ENCODE measurements around the gene MYBBP1A.
"Not testable (repeated sequence)": the region's sequence is repeated elsewhere in the genome, so short reads cannot be mapped to it uniquely, and the experiment has no call there.

Gene MYBBP1A, protein sequence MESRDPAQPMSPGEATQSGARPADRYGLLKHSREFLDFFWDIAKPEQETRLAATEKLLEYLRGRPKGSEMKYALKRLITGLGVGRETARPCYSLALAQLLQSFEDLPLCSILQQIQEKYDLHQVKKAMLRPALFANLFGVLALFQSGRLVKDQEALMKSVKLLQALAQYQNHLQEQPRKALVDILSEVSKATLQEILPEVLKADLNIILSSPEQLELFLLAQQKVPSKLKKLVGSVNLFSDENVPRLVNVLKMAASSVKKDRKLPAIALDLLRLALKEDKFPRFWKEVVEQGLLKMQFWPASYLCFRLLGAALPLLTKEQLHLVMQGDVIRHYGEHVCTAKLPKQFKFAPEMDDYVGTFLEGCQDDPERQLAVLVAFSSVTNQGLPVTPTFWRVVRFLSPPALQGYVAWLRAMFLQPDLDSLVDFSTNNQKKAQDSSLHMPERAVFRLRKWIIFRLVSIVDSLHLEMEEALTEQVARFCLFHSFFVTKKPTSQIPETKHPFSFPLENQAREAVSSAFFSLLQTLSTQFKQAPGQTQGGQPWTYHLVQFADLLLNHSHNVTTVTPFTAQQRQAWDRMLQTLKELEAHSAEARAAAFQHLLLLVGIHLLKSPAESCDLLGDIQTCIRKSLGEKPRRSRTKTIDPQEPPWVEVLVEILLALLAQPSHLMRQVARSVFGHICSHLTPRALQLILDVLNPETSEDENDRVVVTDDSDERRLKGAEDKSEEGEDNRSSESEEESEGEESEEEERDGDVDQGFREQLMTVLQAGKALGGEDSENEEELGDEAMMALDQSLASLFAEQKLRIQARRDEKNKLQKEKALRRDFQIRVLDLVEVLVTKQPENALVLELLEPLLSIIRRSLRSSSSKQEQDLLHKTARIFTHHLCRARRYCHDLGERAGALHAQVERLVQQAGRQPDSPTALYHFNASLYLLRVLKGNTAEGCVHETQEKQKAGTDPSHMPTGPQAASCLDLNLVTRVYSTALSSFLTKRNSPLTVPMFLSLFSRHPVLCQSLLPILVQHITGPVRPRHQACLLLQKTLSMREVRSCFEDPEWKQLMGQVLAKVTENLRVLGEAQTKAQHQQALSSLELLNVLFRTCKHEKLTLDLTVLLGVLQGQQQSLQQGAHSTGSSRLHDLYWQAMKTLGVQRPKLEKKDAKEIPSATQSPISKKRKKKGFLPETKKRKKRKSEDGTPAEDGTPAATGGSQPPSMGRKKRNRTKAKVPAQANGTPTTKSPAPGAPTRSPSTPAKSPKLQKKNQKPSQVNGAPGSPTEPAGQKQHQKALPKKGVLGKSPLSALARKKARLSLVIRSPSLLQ (N-terminal part only)

DNA sequence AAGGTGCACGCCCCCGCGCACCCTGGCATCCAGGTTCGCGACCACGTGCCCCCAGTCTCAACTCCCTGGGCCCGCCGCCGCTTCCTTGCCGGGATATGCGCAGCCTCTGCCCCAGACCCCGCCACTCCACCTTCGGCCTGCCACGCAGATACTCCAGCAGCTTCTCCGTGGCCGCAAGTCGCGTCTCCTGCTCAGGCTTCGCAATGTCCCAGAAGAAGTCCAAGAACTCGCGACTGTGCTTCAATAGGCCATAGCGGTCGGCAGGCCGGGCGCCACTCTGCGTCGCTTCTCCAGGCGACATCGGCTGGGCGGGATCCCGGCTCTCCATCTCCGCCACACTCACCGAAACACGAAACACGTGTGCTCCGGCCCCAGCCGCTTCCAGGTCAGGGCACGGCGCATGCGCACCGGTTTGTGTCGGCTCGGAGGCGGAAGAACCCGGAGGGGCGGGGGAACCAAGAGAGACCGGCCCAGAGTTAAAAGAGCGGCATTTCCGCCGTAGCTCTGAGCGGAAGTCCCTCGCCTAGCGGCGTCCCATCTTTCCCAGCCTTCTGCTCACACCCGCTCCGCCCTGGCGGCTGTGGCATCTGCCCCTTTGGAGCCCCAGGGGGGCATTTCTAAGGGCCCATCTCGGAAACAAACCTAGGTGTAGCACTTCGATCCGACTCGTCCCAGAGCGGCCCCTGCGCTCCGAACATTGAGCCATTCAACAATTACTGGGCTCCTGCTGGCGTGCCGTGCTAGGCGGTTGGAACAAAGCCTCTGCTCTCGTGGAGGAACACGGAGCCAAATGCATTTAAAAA lies at the start of gene MYBBP1A:
TSS of gene MYBBP1A (minus strand) at position 388 of the 803 bp plus-strand sequence. CDS start at position 328, 60 bp downstream.
- DNase-seq: peak; percentile 73

DNA sequence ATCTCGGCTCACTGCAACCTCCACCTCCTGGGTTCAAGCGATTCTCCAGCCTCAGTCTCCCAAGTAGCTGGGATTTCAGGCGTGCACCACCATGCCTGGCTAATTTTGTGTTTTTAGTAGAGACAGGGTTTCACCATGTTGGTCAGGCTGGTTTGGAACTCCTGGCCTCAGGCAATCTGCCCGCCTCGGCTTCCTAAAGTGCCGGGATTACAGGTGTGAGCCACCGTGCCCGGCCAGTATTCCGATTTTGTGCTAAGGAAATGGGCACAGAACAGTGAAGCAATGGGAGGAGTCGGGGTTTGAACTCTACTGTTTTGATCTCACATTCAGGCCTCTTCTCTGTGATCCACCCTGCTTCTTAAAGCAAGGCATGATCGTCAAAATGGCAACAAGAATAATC lies 49.6 kb upstream of the MYBBP1A start:
- not testable (repeated sequence) for DNase-seq

DNA sequence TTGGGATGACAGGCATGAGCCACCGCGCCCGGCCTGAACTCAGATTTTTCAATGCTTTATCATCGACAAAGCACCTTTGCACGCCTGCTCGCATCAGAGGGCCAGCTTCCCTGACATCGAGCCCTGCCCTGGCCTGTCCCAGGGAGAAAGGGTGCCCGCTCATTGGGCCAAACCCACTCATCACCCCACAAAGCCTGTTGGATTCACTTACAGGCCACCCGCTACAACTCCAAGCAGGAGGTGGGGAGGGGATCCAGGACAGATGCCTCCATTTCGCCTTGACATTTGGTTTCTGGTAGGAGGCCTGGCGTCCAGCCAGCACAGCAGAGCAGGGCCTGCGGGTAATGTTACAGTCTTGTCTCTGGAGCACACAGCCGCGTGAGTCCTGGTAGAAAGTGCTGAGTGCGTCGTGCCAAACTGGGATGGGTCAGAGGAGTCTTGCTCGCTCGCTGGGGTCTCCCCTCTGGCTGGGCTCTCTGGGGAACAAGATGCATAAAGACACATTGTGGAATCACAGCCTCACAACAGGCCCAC lies 49.0 kb upstream of the MYBBP1A start:
- DNase-seq: no peak

DNA sequence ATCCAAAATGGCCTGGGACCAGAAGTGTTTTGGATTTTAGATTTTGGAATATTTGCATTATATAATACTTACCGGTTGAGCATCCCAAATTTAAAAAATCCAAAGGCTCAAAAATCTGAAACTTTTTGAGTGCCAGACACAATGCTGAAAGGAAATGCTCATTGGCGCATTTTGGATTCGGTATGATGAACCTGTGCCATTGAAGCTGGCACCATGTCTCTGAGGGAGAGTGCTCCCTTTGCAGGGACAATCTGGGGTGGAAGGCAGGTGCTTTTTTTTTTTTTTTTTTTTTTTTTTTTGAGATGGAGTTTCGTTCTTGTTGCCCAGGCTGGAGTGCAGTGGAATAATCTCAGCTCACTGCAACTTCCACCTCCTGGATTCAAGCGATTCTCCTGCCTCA lies 46.9 kb upstream of the MYBBP1A start:
- no peak for DNase-seq

DNA sequence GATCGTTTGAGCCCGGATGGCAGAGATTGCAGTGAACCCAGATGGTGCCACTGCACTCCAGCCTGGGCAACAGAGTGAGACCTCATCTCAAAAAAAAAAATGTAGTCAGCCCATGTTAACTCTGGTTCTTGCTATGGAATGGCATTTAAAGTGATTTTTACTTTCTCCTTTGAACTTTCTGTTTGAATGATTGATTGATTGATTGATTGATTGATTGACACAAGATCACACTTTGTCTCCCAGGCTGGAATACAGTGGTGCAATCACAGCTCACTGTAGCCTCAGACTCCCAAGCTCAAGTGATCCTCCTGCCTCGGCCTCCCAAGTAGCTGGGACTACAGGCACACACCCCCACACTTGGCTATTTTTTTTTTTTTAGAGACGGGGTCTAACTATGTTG lies 46.1 kb upstream of the MYBBP1A start:
- DNase-seq: no peak

DNA sequence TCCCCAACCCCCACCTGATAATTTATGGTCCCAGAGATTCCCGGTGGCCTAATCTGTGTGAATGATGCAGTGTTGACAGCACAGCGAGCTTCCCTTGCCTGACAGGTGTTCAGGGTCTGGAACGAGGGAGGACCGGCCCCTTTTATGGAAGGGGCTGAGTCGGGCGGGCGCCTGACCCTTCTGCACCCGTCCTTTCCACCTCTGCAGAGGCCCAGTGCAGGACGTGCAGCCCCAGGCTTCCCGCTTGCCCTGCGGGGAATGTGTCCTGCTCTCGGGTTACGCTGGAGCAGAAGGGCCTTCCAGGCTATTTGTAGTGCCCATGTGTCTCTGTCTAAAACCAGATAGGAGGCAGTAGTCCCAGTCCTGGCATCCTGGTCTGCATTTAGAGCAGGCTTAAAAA lies 45.4 kb upstream of the MYBBP1A start:
- no peak for DNase-seq

DNA sequence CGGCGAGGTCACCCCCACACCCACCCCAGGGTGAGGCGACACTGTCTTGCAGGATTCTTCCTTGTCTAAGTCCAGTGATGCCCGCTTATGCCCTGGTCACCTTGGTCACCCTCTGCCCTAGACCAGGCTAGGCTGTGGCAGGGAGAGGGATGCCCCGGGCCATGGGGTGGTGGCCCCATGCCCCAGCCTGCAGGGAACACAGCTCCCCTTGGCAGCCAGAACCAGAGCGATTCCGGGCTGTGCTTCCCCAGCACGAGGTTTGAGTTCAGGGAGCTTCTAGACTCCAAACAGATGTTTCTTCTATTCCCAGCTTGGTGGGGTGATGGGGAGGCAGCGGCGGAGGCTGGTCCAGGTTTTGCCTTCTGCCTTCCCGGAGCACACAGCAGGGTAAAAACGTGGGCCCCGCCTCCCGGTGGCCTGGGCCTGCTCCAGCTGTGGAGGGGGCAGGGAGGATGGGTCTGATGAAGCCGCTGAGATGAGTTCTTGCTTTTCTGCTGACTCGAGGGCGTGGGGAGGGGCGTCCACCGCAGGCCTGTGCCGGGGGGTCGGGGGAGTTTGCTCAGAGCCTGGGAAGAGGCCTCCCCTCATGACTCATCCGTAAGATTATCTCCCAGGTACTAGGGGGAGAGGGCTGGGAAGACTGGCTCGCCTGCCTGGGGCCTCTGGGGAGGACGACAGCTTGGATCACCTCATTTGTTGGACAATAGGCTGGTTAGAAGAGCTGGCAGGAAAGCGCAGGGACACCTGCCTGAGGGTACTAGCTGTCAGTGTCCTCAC lies 44.5 kb upstream of the MYBBP1A start:
- no peak for DNase-seq

DNA sequence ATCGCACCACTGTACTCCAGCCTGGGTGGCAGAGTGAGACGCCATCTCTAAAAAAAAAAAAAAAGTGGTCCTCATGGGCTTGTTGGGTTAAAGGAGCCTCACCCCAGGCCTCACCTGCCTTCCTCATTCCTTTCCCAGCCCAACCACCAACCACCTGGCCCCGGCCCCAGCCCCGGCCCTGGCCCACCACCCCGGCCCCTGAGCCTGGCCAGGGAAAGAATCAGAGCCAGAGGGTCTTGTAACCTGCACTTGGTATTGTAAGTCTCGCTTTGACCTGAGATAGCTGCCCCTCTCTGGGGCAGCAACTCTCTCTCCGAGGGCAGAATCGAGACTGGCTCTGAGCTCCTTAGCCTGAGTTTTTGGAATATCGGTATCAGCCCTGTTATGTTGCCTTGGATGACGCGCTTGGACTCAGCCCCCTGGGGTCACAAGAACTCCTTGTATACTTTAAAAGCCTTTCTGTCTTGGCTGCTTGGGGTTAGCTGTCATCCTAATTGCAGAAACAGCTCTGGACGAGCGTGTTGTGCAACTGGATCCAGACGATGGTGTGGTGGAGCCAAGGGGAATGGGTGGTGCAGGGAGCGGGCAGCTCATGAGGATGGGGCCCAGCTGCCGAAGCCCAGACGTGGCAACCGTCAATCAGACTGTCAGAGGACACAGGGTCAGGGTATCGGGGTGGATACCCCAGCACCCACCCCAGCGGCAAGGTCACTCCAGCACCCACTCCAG lies 43.8 kb upstream of the MYBBP1A start:
- DNase-seq: no peak

DNA sequence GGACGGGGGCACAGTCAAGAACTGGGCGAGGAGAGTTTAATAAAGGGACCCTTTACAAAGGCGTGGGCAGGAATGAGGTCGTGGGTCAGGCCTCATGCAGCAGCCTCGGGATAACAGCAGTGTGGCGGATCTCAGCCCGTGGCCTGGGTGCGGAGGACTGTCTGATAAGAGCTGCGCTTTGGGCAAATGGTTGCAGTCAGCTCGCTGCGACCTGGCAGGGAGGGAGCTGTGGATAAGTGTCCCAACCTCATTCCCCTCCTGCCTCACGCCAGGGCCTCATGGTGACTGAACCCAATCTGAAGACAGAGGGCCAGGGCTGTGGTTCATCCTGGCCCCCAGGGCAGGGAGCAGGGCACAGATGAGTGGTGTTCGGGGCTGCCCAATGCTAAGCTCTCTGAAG lies 42.8 kb upstream of the MYBBP1A start:
- DNase-seq: no peak

DNA sequence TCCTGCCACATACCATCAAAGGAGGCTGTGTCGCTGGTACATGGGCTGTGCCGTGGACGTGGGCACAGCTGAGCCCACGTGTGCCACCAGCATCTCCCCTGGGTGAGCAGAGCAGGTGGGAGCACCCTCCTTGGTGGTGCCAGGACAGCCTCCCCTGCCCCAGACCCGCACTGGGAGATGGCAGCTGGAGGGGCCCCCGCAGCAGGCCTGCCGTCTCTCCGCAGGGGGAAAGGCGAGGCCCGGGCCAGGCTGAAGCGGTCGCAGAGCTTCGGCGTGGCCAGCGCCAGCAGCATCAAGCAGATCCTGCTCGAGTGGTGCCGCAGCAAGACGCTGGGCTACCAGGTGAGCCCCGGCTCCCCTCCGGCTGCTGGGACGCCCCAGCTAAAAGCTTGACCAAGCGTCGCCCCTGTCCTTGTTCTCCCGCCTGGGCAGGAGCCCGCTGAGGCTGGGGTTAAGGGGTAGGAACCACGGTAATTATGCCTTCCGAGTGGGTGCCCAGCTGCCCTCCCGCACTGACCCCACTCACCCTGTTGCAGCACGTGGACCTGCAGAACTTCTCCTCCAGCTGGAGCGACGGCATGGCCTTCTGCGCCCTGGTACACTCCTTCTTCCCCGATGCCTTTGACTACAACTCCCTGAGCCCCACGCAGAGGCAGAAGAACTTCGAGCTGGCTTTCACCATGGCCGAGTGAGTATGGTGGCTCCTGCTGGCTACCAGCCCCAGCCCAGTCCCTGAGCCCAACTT lies 41.6 kb upstream of the MYBBP1A start:
- no peak for DNase-seq

DNA sequence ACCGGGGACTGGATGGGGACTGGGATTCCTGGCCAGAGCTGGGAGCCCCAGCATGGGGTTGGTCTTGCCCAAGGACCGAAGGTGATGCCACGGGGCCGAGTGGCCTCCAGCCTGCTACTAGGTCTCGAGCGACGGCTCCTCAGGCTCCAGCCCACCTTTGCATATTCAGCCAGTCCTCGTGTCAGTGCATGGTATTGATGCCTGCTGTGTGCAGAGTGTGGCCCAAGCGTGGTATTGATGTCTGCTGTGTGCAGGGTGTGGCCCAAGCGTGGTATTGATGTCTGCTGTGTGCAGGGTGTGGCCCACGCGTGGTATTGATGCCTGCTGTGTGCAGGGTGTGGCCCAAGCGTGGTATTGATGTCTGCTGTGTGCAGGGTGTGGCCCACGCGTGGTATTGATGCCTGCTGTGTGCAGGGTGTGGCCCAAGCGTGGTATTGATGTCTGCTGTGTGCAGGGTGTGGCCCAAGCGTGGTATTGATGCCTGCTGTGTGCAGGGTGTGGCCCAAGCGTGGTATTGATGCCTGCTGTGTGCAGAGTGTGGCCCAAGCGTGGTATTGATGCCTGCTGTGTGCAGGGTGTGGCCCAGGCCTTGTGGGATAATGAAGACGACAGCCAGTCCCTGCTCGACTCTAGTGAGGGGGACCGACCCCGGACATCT lies 40.6 kb upstream of the MYBBP1A start:
- DNase-seq: not testable (repeated sequence)

DNA sequence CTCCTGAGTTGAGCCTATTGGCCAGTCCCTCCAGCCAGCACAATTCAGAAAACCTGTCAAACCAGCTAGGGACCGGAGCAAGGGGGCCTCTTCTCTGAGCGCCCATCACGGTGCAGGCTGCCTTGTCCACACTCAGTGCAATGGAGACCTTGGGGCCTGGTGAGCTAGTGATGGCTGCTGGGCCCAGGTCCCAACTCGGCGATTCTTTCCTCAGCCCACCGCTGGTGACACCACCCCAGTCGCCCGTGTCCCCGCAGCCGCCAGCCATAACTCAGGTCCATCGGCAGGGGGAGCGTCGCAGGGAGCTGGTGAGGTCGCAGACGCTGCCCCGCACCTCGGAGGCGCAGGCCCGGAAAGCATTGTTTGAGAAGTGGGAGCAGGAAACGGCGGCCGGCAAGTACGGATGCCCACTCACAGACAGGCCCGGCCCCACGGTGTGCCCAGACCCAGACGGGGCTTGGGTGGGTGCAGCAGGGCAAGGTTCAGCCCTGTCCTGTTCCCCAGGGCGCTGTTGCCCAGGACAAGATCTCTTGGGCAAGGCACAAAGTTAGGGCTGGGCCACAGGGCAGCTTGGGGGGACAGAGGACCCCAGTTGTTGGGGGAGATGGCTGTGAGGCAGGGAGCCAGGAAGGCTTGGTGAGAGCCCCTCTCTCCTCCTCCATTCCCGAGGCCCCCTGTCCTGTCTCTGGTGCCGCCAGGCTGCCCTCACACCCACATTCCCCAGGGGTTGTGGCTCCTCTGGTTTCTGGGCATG lies 39.9 kb upstream of the MYBBP1A start:
- DNase-seq: no peak

DNA sequence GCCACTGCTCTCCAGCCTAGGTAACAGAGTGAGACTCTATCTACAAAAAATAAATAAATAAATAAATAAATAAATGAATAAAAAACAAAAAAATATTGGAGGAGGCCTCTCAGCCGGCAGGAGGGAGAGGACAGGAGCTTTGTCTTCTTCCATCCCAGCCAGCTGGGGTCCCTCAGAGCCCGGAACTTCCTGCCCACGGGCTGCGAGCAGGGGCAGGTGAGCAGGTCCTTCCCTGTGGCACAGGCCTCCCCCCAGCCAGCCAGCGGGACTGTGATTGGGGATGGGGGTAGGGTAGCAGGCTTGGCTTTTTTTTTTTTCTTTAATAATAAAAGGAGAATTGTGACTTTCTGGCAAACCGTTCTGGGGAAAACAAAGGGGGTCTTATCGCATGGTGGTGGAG lies 39.2 kb upstream of the MYBBP1A start:
- no peak for DNase-seq

DNA sequence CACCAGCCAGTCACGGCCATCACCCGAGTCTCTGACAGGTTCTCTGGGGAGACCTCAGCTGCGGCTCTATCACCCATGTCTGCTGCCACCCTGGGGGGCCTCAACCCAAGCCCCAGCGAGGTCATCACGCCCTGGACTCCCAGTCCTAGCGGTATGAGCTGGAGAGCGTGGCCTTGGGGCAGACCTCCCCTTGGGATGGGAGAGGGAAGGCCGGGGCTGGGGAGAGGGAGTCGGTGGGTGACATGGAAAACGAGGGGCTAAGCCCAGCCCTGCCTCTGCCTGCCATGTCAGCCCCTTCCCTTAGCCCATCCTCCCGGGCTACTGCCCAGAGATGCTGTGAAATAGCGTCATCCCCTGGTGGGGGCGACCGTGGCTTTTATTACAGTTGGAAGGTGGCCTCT lies 37.8 kb upstream of the MYBBP1A start:
- DNase-seq: no peak

DNA sequence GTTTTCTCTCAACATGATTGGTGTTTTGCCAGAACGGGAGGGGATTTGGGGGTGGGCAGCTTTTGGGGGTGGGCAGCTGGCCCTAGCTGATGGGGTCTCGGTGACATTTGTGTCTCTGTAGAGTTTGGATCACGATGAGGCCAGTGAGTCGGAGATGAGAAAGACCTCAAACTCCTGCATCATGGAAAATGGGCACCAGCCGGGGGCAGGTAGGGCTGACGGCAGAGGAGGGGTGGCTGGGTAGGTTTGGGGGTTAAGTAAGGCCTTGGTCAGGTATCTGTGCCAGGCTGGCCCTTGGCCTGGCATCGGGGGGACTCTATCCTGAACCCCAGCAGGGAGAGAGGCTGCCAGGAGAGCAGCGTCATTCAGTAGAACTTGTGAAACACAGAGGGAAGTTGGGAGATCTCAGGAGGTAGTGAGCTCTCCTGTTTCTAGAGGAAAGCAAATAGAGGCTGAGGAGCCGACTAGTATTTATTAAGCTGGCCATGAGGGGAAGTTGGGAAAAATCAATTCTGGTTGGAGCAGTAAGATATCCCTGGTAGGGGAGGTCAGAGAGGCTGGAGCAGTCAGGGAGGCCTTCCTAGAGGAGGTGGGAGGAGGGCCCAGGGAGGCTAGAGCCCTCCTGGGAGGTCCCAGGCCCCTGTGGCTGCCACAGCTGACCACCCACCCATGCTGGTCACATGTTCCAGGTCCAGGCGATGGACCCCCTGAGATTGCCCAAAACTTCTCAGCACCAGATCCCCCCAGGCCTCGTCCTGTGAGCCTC lies 37.2 kb upstream of the MYBBP1A start:
- no peak for DNase-seq

DNA sequence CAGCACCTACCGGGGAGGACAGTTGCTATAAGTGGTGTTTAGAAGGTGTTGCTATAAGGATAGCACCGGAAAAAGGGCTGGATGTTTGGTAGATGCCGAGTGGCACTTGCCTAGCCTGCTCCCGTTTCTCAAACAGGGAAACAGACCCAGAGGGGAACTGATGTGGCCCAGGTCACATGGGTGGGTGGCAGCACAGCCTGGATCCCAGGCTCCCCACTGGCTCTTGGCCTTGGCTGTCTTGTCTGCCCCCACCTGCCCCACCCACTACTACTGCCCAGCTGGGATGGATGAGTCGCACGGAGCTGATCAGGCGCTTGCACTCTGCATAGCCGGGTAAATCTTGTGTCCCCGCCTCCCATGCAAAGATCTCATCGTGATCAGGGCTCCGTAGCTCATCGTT lies 36.3 kb upstream of the MYBBP1A start:
- DNase-seq: no peak

DNA sequence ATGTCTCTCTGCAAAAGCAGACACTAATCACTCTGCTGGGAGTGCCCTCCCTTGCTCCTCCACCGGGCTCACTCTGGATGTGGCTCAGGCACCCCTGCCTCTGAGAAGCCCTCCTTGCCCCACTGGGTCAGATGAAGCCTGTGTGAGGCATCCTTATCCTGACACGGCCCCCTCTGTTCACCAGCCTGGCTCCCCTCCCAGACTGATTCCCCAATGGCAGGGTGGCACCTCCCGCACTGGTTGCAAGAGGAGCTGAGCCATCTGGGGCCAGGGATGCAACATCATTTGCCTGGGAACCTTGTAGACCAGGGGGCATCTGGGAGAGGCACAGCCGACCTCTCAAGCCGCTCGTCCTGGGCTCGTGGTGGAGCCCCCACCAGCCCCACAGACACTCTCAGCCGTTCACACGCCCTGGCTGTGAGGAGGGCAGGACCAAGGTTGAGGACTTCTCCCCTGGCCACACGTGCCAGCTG lies 35.8 kb upstream of the MYBBP1A start:
- no peak for DNase-seq
